ENCODE measurements around the gene COX15.

- TF ChIP-seq CTCF (IDR thresholded peaks at IDR 0.05; ENCODE audit: insufficient read depth, low read length) (no peak), REST (IDR thresholded peaks at IDR 0.05; ENCODE audit: insufficient replicate concordance, low read depth) (no peak), GABPA (IDR thresholded peaks at IDR 0.05; ENCODE audit: low read depth) (no peak)
Measured at GRCh38 chr10:99767901-99768300, 36.0 kb upstream of the COX15 start.
